IMR-90 (cell line): Measurements from ENCODE around the gene EIF4E1B. TPM values are rescaled to one million over a fixed set of nuclear protein-coding genes. Genes with fewer than 3 reads are reported as not detected.

ENCODE experiments used
- ATAC-seq: fragments of 200-7000 bp; cut with Tn5 transposase; 2 replicates; pipeline ENCODE4 v1.9.1; 2020; ENCODE audit warnings: low read depth, mild to moderate bottlenecking, moderate library complexity
- BruUV-seq: library from RNA; stranded (reverse); fragments of 400-500 nt; replicated peaks from 2 replicates; lab custom pipeline; 2021; lab: Mats Ljungman, UMichigan
- CTCF ChIA-PET: fragments of 300-600 bp; formaldehyde crosslinking; extraction: SDS; loops from one replicate; lab custom pipeline; 2021; ENCODE audit warnings: antibody characterized with exemption; lab: Yijun Ruan, JAX
- POLR2A ChIA-PET: fragments of 300-600 bp; sonication (Branson Sonifier 250); formaldehyde crosslinking; loops from one replicate; lab custom pipeline; 2022; ENCODE audit warnings: antibody characterized with exemption; ENCODE audit not compliant: unreplicated experiment; lab: Charles Lee
- DNase-seq: peaks from one replicate; pipeline ENCODE4 v3.0.0; 2013
- H2AFZ ChIP-seq: replicated peaks from 2 replicates; pipeline ENCODE3; 2013; ENCODE audit warnings: low read length, mild to moderate bottlenecking; ENCODE audit not compliant: poor library complexity
- H2AK5ac ChIP-seq: 2 replicates; pipeline ENCODE4 v1.6.1; 2013; ENCODE audit warnings: low read depth, low read length, inconsistent platforms
- H2AK9ac ChIP-seq: replicated peaks from 2 replicates; pipeline ENCODE3; 2013; ENCODE audit warnings: mild to moderate bottlenecking, low read depth, low read length, moderate library complexity; ENCODE audit not compliant: poor library complexity
- H2BK120ac ChIP-seq: 2 replicates; pipeline ENCODE4 v1.6.1; 2013; ENCODE audit warnings: low read depth, low read length, inconsistent platforms
- H2BK15ac ChIP-seq: 3 replicates; pipeline ENCODE4 v1.6.1; 2013; ENCODE audit warnings: low read depth, low read length, inconsistent platforms
- H2BK20ac ChIP-seq: 2 replicates; pipeline ENCODE4 v1.6.1; 2013; ENCODE audit warnings: low read depth, mild to moderate bottlenecking, inconsistent platforms, low read length, moderate library complexity
- H2BK5ac ChIP-seq: 2 replicates; pipeline ENCODE4 v1.6.1; 2013; ENCODE audit warnings: mild to moderate bottlenecking, low read depth, low read length, inconsistent platforms; ENCODE audit not compliant: poor library complexity, severe bottlenecking
- H3K14ac ChIP-seq: replicated peaks from 2 replicates; pipeline ENCODE4 v1.6.1; 2013; ENCODE audit warnings: low read depth, low read length, inconsistent platforms
- H3K18ac ChIP-seq: 2 replicates; pipeline ENCODE4 v1.6.1; 2013; ENCODE audit warnings: low read depth, low read length, control low read depth
- H3K23ac ChIP-seq: 2 replicates; pipeline ENCODE4 v1.6.1; 2013; ENCODE audit warnings: low read depth, low read length, inconsistent platforms
- H3K27ac ChIP-seq: 2 replicates; pipeline ENCODE4 v1.5.1; 2013; ENCODE audit warnings: mild to moderate bottlenecking, control low read depth, low read length; ENCODE audit not compliant: insufficient read depth
- H3K27me3 ChIP-seq: 2 replicates; pipeline ENCODE4 v1.6.1; 2013; ENCODE audit warnings: low read length; ENCODE audit not compliant: control insufficient read depth, insufficient read depth
- H3K36me3 ChIP-seq: 2 replicates; pipeline ENCODE4 v1.6.1; 2013; ENCODE audit warnings: low read length, mixed read lengths; ENCODE audit not compliant: control insufficient read depth, insufficient read depth
- H3K4ac ChIP-seq: 2 replicates; pipeline ENCODE4 v1.6.1; 2013; ENCODE audit warnings: low read depth, low read length, inconsistent platforms
- H3K4me1 ChIP-seq: 2 replicates; pipeline ENCODE4 v1.6.1; 2013; ENCODE audit warnings: low read length, mixed read lengths; ENCODE audit not compliant: control insufficient read depth, insufficient read depth
- H3K4me2 ChIP-seq: 2 replicates; pipeline ENCODE4 v1.6.1; 2013; ENCODE audit warnings: low read depth, mild to moderate bottlenecking, control low read depth, low read length, moderate library complexity
- H3K4me3 ChIP-seq: 2 replicates; pipeline ENCODE4 v1.5.1; 2013; ENCODE audit warnings: low read depth, mild to moderate bottlenecking, control low read depth, low read length, moderate library complexity; ENCODE audit not compliant: insufficient read depth
- H3K56ac ChIP-seq: 2 replicates; pipeline ENCODE4 v1.6.1; 2013; ENCODE audit warnings: low read length, inconsistent platforms; ENCODE audit not compliant: insufficient read depth; ENCODE audit errors: extremely low read depth
- H3K79me1 ChIP-seq, 2 experiments: 2 replicates each; pipeline ENCODE4 v1.6.1; 2013; ENCODE audit warnings: low read length in 2 of 2, inconsistent platforms in 1 of 2, low read depth in 1 of 2
- H3K9ac ChIP-seq: 2 replicates; pipeline ENCODE4 v1.6.1; 2013; ENCODE audit warnings: low read depth, low read length, control low read depth
- H3K9me1 ChIP-seq: 2 replicates; pipeline ENCODE4 v1.6.1; 2013; ENCODE audit warnings: low read length, inconsistent platforms; ENCODE audit not compliant: insufficient read depth
- H3K9me3 ChIP-seq: 2 replicates; pipeline ENCODE4 v1.6.1; 2013; ENCODE audit warnings: low read length; ENCODE audit not compliant: control insufficient read depth, insufficient read depth
- H4K20me1 ChIP-seq: 2 replicates; pipeline ENCODE4 v1.6.1; 2013; ENCODE audit warnings: low read length, inconsistent platforms; ENCODE audit not compliant: insufficient read depth
- H4K5ac ChIP-seq: 2 replicates; pipeline ENCODE4 v1.6.1; 2013; ENCODE audit warnings: mild to moderate bottlenecking, low read depth, low read length, control low read depth
- H4K8ac ChIP-seq, 2 experiments: 2 replicates each; pipeline ENCODE4 v1.6.1; 2013; ENCODE audit warnings: low read depth in 2 of 2, low read length in 2 of 2, control low read depth in 1 of 2, inconsistent platforms in 1 of 2
- H4K91ac ChIP-seq: 2 replicates; pipeline ENCODE4 v1.6.1; 2013; ENCODE audit warnings: low read depth, low read length, inconsistent platforms; ENCODE audit not compliant: insufficient read depth
- BHLHE40 ChIP-seq: fragments of 150-350 bp; IDR thresholded peaks from 2 replicates; pipeline ENCODE4 v1.6.1; 2016; ENCODE audit warnings: mild to moderate bottlenecking, low read depth, low read length
- CTCF ChIP-seq: conservative IDR thresholded peaks from 2 replicates; pipeline ENCODE4 v1.5.1; 2012; ENCODE audit warnings: mild to moderate bottlenecking, low read depth, low read length, improper control_type of control experiment
- ELK1 ChIP-seq: fragments of 150-350 bp; IDR thresholded peaks from 2 replicates; pipeline ENCODE4 v1.6.1; 2016; ENCODE audit warnings: low read depth, mild to moderate bottlenecking, low read length, moderate library complexity, borderline replicate concordance
- MAFK ChIP-seq: IDR thresholded peaks from 2 replicates; pipeline ENCODE4 v1.6.1; 2012; ENCODE audit warnings: low read depth, low read length, improper control_type of control experiment
- MAZ ChIP-seq: IDR thresholded peaks from 2 replicates; pipeline ENCODE4 v1.6.1; 2012; ENCODE audit warnings: low read depth, mild to moderate bottlenecking, low read length, improper control_type of control experiment, moderate library complexity, borderline replicate concordance
- MXI1 ChIP-seq: IDR thresholded peaks from 2 replicates; pipeline ENCODE4 v1.6.1; 2012; ENCODE audit warnings: low read depth, mild to moderate bottlenecking, low read length, moderate library complexity, borderline replicate concordance
- NFE2L2 ChIP-seq: fragments of 150-350 bp; IDR thresholded peaks from 2 replicates; pipeline ENCODE4 v1.6.1; 2016; ENCODE audit warnings: low read depth, mild to moderate bottlenecking, low read length
- RAD21 ChIP-seq: IDR thresholded peaks from 2 replicates; pipeline ENCODE4 v1.6.1; 2012; ENCODE audit warnings: low read length, improper control_type of control experiment
- RCOR1 ChIP-seq: IDR thresholded peaks from 2 replicates; pipeline ENCODE4 v1.6.1; 2012; ENCODE audit warnings: mild to moderate bottlenecking, low read length, improper control_type of control experiment; ENCODE audit not compliant: insufficient replicate concordance
- RFX5 ChIP-seq: IDR thresholded peaks from 2 replicates; pipeline ENCODE4 v1.8.0; 2012; ENCODE audit warnings: low read depth, mild to moderate bottlenecking, low read length, moderate library complexity
- SMC3 ChIP-seq: fragments of 150-350 bp; IDR thresholded peaks from 2 replicates; pipeline ENCODE4 v1.6.1; 2016; ENCODE audit warnings: low read depth, mild to moderate bottlenecking, antibody characterized with exemption, low read length, moderate library complexity
- WGBS, 2 experiments: methylation state at CpG; one replicate each; pipeline versions ENCODE4 v1.1.5 to v1.1.7; 2013; ENCODE audit warnings: missing lambda C conversion rate in 2 of 2; ENCODE audit not compliant: insufficient read length in 1 of 2; ENCODE audit errors: extremely low coverage in 2 of 2; 5-methylcytosine and 5-hydroxymethylcytosine counted together
- dilution Hi-C: fragments of 300-500 bp; cut with HindIII; formaldehyde crosslinking; loops from one replicate; pipeline ENCODE4 v1.14.3; 2018; ENCODE audit warnings: low sequenced_read_pairs; ENCODE audit not compliant: unreplicated experiment
- in situ Hi-C: fragments of 300-500 bp; cut with MboI; formaldehyde crosslinking; loops from 3 replicates; pipeline ENCODE4 v1.14.3; 2019; ENCODE audit warnings: low sequenced_read_pairs, inconsistent platforms, mixed read lengths
- intact Hi-C: fragments of 100-400 bp; cut with micrococcal nuclease; formaldehyde crosslinking; loops from 2 replicates; pipeline ENCODE4 v1.10.0; 2022
- polyA plus RNA-seq, 3 experiments: library from polyadenylated mRNA; depleted of rRNA; stranded (reverse); fragments of >200 nt; gene quantifications; 2 replicates each; pipeline ENCODE4 v1.2.3, GENCODE V29; 2012; ENCODE audit warnings: low replicate concordance in 1 of 3
- total RNA-seq: library from RNA; depleted of rRNA; stranded (reverse); fragments of >200 nt; gene quantifications from 2 replicates; pipeline ENCODE4 v1.2.3, GENCODE V29; 2012

Gene EIF4E1B
- total and polyA plus RNA-seq, 2 of the 4 experiments (the other 2 are of a cell fraction): not detected

- no peak overlapping the region for H3K18ac ChIP-seq
- H3K23ac ChIP-seq: no peak overlapping the region
- no peak overlapping the region for H3K4me3 ChIP-seq
- TF ChIP-seq CTCF (no peak), NFE2L2 (no peak), BHLHE40 (no peak), RAD21 (no peak), MAZ (no peak), MXI1 (no peak), ELK1 (no peak), RCOR1 (no peak), MAFK (no peak), RFX5 (no peak), SMC3 (no peak)
- H3K9ac ChIP-seq: no peak overlapping the region
- H3K79me1 ChIP-seq: no peaks in the 10 kb centered on the region
- no peak overlapping the region for H2AFZ ChIP-seq
- no peak for DNase-seq
- H3K27ac ChIP-seq: no peak overlapping the region
- no peak overlapping the region for H4K8ac ChIP-seq
- no peak overlapping the region for H3K14ac ChIP-seq
- no peak overlapping the region for H4K91ac ChIP-seq
- H2AK5ac ChIP-seq: no peak overlapping the region
- H3K36me3 ChIP-seq: no peaks in the 10 kb centered on the region
- no TSS peak for BruUV-seq
- no peak overlapping the region for H3K4me2 ChIP-seq
- no peak overlapping the region for H3K56ac ChIP-seq
- no peak overlapping the region for H2BK20ac ChIP-seq
- no peaks in the 10 kb centered on the region; the same call in 1 of the 2 replicates for H4K20me1 ChIP-seq
- H2AK9ac ChIP-seq: no peak overlapping the region
- POLR2A ChIA-PET: no interaction called here
- no peak overlapping the region for H4K5ac ChIP-seq
- intact Hi-C loops: no loop called here
- 60% methylated on average over 1 of the region's 5 CpGs; no CpG with 5 or more reads in 1 of the 2 experiments for WGBS, 2 experiments
- H3K27me3 ChIP-seq: peaks cover 64% of the 10 kb centered on the region
- no peak overlapping the region for H2BK120ac ChIP-seq
- ATAC-seq: no peak
- H2BK15ac ChIP-seq: no peak overlapping the region
- in situ Hi-C loops: loop anchor here (10.0 kb wide), 1 partner anchor 53 kb away; no protein-coding TSS in a partner anchor
- peaks cover 2% of the 10 kb centered on the region; the same call in 1 of the 2 replicates for H3K4me1 ChIP-seq
- H3K9me1 ChIP-seq: peaks cover 3% of the 10 kb centered on the region; the same call in 1 of the 2 replicates
- CTCF ChIA-PET: no interaction called here
- H3K9me3 ChIP-seq: no peaks in the 10 kb centered on the region
- dilution Hi-C loops: no loop called here
- H3K4ac ChIP-seq: no peak overlapping the region
- H2BK5ac ChIP-seq: no peak overlapping the region
These were observed 2.9 kb upstream of the EIF4E1B start for GRCh38 chr5:176627582-176627981.
